ENCODE measurements around the gene SPRYD4.

Gene SPRYD4

DNA sequence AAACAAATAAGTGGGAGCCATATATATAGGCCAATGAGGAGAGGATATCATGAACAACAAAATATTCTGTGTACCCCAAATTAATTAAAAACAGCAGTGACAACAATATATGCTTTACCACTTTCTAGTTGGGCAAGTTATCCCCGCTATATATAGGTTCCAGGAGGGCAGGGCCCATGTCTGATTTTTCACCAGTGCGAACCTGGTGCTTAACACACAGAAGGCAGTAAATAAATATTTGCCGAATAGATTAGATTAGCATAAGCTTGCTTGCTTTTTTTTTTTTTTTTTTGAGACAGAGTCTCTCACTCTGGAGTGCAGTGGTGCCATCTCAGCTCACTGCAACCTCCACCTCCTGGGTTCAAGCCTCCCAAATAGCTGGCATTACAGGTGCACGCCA lies 10.6 kb upstream of the SPRYD4 start:
- no peak overlapping the region for H3K27ac Mint-ChIP-seq
- no peaks in the 10 kb centered on the region for H3K9me3 Mint-ChIP-seq
- no peaks in the 10 kb centered on the region for H3K36me3 Mint-ChIP-seq (ENCODE audit: low read depth)
- no peak overlapping the region for H3K4me3 Mint-ChIP-seq
- no peaks in the 10 kb centered on the region for H3K4me1 Mint-ChIP-seq
- no peaks in the 10 kb centered on the region for H3K27me3 Mint-ChIP-seq
- ATAC-seq, result no peak
- no peak for DNase-seq

DNA sequence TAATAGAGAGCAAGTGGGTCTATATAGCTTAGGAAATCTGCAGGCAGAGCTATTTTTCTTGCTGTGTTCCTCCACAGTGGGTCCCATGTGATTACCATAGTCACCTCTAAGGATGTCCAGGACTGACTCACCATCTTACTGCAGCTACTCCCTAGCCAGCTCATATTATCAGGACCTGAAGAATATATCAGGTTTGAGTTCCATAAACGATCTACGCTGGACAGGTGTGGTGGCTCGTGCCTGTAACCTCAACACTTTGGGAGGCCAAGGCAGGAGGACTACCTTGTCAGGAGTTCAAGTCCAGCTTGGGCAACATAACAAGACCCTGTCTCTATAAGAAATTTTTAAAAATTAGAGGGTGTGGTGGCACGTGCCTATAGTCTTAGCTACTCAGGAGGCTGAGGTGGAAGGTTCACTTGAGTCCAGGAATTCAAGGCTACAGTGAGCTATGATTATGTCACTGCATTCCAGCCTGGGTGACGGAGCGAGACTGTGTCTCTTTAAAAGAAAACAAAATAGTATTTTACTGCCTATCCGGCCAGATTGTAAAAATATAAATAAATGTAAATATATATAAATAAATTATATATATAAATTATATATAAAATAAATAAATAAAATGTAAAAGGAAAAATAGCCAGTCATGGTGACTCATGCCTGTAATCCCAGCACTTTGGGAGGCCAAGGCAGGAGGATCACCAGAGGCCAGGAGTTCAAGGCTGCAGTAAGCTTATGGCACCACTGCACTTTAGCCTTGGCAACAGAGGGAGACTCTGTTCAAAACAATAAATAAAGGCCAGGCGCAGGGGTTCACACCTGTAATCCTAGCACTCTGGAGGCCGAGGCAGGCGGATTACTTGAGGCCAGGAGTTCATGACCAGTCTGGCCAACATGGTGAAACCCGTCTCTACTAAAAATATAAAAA lies 6.9 kb upstream of the SPRYD4 start:
- Mint-ChIP-seq H3K36me3 (ENCODE audit: low read depth) (no peaks in the 10 kb centered on the region), H3K4me1 (peaks cover 5% of the 10 kb centered on the region), H3K4me3 (no peak overlapping the region), H3K27ac (no peak overlapping the region), H3K9me3 (no peaks in the 10 kb centered on the region), H3K27me3 (no peaks in the 10 kb centered on the region)
- DNase-seq (no peak), ATAC-seq (no peak)

DNA sequence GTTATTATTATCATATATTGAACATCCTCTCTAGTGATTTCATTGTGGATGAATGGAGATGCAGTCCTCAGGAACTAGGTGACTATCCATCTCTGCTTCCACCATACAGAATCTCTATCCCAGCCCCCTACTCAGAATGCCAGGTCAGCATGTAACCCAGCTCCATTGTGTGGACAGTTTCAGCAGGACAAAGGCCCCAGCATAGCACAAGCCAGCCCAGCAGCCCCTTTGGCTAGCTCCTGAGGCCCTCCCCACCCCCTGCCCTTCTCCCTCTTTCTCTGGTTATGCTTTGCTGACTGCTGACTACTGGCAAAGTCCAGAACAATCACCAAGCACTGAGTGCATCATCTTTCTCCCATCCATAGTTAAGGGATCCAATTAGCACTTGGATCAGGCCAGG lies 5.8 kb upstream of the SPRYD4 start:
- DNase-seq (no peak), ATAC-seq (no peak)
- H3K4me1 Mint-ChIP-seq, result peaks cover 10% of the 10 kb centered on the region
- no peaks in the 10 kb centered on the region for H3K36me3 Mint-ChIP-seq (ENCODE audit: low read depth)
- no peak overlapping the region for H3K4me3 Mint-ChIP-seq
- H3K27me3 Mint-ChIP-seq, result no peaks in the 10 kb centered on the region
- no peaks in the 10 kb centered on the region for H3K9me3 Mint-ChIP-seq
- no peak overlapping the region for H3K27ac Mint-ChIP-seq

DNA sequence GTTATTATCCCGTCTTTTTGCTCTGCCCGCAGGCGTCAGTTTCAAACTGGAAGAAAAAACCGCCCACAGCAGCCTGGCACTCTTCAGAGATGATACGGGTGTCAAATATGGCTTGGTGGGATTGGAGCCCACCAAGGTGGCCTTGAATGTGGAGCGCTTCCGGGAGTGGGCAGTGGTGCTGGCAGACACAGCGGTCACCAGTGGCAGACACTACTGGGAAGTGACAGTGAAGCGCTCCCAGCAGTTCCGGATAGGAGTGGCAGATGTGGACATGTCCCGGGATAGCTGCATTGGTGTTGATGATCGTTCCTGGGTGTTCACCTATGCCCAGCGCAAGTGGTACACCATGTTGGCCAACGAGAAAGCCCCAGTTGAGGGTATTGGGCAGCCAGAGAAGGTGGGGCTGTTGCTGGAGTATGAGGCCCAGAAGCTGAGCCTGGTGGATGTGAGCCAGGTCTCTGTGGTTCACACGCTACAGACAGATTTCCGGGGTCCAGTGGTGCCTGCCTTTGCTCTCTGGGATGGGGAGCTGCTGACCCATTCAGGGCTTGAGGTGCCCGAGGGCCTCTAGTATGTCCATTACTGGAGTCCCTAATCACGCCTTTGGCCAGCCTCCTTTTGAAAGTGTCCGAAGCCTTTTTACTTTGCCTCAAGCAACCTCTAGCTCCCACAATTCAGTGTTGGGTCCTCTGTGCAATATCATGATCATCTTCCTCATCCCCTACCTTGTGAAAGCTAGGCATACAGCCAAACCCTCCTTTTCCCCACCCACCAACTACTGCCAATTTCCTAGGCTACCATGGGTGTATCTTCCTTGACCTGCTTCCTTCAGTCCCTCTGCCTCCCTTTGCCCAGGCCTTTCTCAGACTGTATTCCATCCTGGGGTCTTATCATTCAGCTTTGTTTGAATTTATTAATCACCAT lies 891 bp downstream of the SPRYD4 start:
- Mint-ChIP-seq H3K36me3 (ENCODE audit: low read depth) (peaks cover 34% of the 10 kb centered on the region), H3K27ac (peak overlapping the region; percentile 98), H3K4me3 (peak overlapping the region; percentile 98), H3K27me3 (no peaks in the 10 kb centered on the region), H3K9me3 (no peaks in the 10 kb centered on the region), H3K4me1 (peaks cover 41% of the 10 kb centered on the region)
- ATAC-seq (no peak), DNase-seq (peak; percentile 18)

DNA sequence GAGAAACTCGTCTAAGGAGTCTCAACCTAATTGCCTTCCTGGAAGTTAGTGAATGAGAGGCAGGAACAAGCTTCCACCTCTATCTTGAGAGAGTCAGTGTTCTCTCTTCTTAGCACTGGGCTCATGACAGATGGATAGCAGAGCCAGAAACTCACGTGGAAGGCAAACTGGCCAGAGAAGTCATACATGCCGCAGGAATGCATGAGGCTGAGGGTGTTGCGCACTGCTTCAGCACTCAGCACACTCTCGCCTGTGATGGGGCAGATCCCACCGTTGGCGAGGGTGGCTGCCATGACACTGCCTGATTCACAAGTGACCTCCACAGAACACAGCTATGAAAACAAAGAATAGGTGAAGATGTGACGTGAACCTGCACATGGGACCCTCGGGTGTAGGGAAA lies 6.0 kb downstream of the SPRYD4 start:
- H3K27ac Mint-ChIP-seq, result no peak overlapping the region

DNA sequence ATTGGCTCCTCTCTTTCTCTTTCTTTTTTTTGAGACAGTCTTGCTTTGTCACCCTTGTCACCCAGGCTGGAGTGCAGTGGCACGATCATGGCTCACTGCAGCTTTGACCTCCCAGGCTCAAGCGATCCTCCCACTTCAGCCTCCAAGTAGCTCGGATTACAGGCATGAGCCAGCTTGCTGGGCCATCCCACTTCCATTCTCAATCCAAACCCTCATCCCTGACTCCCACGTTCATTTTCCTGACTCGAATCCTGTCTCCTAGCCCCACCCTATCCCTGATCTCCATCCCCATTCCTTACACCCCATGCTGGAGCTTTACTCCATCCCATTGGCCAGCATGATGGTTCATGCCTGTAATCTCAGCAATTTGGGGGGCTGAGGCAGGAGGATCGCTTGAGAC lies 7.8 kb downstream of the SPRYD4 start:
- no peak overlapping the region for H3K27ac Mint-ChIP-seq
- no peak overlapping the region for H3K4me3 Mint-ChIP-seq

More for the DNA sequence above, 6.0 kb downstream of the SPRYD4 start:
- peaks cover 34% of the 10 kb centered on the region for H3K36me3 Mint-ChIP-seq (ENCODE audit: low read depth)
- no peaks in the 10 kb centered on the region for H3K9me3 Mint-ChIP-seq
- DNase-seq, result no peak
- no peaks in the 10 kb centered on the region for H3K27me3 Mint-ChIP-seq
- no peak overlapping the region for H3K4me3 Mint-ChIP-seq
- ATAC-seq, result no peak
- peaks cover 27% of the 10 kb centered on the region for H3K4me1 Mint-ChIP-seq

DNA sequence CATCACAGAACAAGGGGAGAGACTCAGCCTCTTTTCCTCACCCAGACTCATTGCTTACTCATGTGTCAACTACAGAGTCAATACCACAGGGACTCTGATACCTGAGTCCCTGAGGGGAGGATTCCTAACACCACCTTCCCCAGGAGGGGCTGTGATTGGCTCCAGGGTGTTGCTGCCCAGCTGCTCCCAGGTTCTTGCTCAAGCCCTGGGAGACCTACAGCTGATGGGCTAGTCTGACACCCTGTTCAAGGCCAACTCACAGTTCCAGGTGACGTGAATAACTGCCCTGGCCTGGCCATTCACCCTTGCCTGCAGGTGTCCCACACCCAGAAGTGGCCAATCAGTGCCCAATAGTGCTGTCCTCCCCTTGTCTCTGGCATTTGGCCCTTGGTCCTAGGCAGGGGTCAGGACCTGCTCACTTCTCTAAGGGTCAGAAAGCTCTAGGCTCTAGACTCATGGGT lies 8.6 kb downstream of the SPRYD4 start:
- ATAC-seq (no peak), DNase-seq (no peak)
- Mint-ChIP-seq H3K27ac (no peak overlapping the region), H3K9me3 (no peaks in the 10 kb centered on the region), H3K4me1 (peaks cover 13% of the 10 kb centered on the region), H3K4me3 (no peak overlapping the region), H3K36me3 (ENCODE audit: low read depth) (peaks cover 19% of the 10 kb centered on the region), H3K27me3 (no peaks in the 10 kb centered on the region)

More for the DNA sequence above, 7.8 kb downstream of the SPRYD4 start:
- peaks cover 23% of the 10 kb centered on the region for H3K36me3 Mint-ChIP-seq (ENCODE audit: low read depth)
- peaks cover 21% of the 10 kb centered on the region for H3K4me1 Mint-ChIP-seq
- DNase-seq, result no peak
- no peaks in the 10 kb centered on the region for H3K9me3 Mint-ChIP-seq
- no peak for ATAC-seq
- H3K27me3 Mint-ChIP-seq, result no peaks in the 10 kb centered on the region

DNA sequence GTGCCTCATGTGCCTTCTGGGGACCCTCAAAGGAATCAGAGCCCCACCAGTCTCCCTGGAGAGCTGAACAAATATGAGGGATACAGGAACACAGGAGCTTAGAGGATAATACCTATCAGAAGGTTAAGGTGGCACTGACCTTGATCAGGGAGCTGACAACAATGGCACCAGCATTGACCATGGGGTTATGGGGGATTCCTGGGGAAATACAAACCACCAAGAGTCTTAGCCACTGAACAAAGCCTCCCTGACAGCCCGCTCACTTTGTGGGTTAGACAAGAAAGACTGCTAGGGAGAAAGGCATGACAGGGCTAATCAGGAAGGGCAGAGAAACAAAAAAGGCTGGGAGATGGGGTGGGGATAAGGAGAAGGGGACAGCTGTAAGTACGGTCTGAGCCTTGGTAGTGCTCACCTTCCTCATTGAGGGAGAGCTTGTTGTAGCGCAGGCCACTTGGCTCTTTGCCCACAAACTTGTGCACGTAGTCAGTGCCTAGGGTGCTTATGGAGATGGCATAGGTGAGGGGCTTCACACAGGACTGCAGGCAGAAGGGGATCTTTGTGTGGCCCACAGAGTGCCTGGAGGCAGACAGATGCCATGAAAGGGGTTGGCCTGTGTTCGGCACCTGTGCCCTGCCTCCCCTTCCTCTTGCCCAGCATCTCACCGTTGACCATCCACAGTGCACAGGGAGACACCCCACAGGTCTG lies 9.3 kb downstream of the SPRYD4 start:
- Mint-ChIP-seq H3K4me1 (peaks cover 11% of the 10 kb centered on the region), H3K27me3 (no peaks in the 10 kb centered on the region), H3K9me3 (no peaks in the 10 kb centered on the region), H3K27ac (no peak overlapping the region), H3K36me3 (ENCODE audit: low read depth) (peaks cover 16% of the 10 kb centered on the region), H3K4me3 (no peak overlapping the region)
- DNase-seq, result no peak
- ATAC-seq, result no peak

DNA sequence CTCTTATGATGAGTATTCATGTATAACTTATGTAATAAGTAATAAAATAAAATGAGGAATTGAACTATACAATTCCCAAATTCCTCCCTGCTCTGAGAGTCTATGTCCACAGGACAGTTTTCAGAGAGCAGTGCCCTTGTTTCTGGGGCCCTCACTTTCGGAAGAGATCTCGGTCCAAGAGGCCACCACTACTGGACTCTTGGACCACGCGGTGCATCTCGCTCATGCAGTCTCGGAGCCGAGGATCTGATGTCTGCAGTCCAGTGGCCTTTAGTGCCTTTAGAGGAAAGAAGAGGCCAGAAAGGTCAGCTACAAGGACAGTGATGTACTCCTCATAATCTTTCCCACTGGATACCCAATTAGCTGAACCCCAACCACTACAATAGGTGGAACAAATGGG lies 11.2 kb downstream of the SPRYD4 start:
- Mint-ChIP-seq H3K27me3 (no peaks in the 10 kb centered on the region), H3K27ac (no peak overlapping the region), H3K4me3 (no peak overlapping the region), H3K36me3 (ENCODE audit: low read depth) (peaks cover 5% of the 10 kb centered on the region), H3K4me1 (peaks cover 10% of the 10 kb centered on the region), H3K9me3 (no peaks in the 10 kb centered on the region)
- ATAC-seq (no peak), DNase-seq (no peak)

DNA sequence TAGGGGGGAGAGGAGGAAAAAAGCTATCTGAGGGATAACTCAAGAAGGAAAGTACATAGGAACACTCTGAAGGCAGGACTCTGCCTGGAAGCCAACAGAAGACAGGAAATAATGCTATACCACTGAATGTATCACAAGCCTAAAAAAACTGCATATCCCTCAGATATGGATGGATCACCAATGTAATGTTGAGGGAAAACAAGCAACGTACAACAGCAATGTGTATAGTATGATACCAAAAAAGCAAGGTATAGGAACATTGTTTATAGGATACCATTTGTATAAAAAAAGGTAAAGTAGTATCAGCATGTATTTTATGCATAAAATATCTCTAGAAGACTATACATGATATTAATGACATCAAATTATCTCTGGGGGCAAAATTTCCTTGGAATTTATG lies 16.2 kb downstream of the SPRYD4 start:
- Mint-ChIP-seq H3K4me1 (peaks cover 28% of the 10 kb centered on the region), H3K27me3 (peaks cover 20% of the 10 kb centered on the region), H3K36me3 (ENCODE audit: low read depth) (peaks cover 4% of the 10 kb centered on the region), H3K9me3 (no peaks in the 10 kb centered on the region), H3K4me3 (no peak overlapping the region), H3K27ac (no peak overlapping the region)
- ATAC-seq (no peak), DNase-seq (no peak)

DNA sequence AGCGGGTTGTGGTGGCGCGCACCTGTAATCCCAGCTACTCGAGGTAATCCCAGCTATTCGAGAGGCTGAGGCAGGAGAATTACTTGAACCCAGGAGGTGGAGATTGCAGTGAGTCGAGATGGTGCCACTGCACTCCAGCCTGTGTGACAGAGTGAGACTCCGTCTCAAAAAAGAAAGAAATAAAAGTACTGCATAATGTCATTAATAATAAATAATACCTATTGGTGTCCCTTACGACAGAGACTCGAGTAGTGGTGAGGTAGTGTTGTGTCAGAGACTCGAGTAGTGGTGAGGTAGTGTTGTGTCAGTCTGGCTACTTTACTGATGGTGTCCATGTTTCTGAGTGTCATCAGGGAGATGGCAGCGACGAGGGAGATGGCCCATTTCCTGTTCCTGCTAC lies 18.3 kb downstream of the SPRYD4 start:
- ATAC-seq (no peak), DNase-seq (no peak)
- peaks cover 18% of the 10 kb centered on the region for H3K4me1 Mint-ChIP-seq
- H3K4me3 Mint-ChIP-seq, result no peak overlapping the region
- peaks cover 3% of the 10 kb centered on the region for H3K36me3 Mint-ChIP-seq (ENCODE audit: low read depth)
- H3K27me3 Mint-ChIP-seq, result peaks cover 37% of the 10 kb centered on the region
- H3K9me3 Mint-ChIP-seq, result no peaks in the 10 kb centered on the region
- no peak overlapping the region for H3K27ac Mint-ChIP-seq

DNA sequence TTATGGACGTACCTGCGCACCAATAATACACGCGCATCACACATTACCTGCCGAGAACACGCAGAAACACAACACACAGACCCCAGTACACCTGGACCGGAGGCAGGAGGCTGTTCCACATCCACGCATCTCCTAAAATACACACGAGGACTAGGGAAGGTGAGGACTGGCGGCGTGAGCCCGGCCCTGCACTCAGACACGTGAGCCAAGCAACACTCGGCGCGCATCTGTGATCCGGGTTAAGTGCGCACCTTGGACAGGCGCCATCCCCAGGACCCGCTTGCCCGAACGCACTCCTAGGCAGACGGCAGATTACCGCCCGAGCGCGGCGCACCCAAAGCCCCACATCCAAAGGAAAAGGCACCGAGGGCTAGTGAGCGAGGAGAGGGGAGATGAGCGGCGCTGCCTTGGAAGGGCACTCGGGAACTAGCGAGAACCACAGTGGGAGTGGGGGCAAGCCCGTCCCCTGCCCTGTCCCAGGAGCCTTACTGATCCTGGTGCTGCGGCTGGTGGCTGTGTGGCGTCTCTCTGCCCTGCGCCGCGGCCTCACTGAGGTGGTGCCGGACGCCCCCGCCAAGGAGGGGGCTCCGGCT lies 19.2 kb downstream of the SPRYD4 start:
- H3K27ac Mint-ChIP-seq, result peak overlapping the region; percentile 60
- H3K4me1 Mint-ChIP-seq, result peaks cover 18% of the 10 kb centered on the region
- H3K9me3 Mint-ChIP-seq, result no peaks in the 10 kb centered on the region
- ATAC-seq, result peak; percentile 36
- H3K36me3 Mint-ChIP-seq (ENCODE audit: low read depth), result peaks cover 3% of the 10 kb centered on the region
- peak overlapping the region; percentile 78 for H3K4me3 Mint-ChIP-seq
- H3K27me3 Mint-ChIP-seq, result peaks cover 40% of the 10 kb centered on the region
- DNase-seq, result peak; percentile 33

DNA sequence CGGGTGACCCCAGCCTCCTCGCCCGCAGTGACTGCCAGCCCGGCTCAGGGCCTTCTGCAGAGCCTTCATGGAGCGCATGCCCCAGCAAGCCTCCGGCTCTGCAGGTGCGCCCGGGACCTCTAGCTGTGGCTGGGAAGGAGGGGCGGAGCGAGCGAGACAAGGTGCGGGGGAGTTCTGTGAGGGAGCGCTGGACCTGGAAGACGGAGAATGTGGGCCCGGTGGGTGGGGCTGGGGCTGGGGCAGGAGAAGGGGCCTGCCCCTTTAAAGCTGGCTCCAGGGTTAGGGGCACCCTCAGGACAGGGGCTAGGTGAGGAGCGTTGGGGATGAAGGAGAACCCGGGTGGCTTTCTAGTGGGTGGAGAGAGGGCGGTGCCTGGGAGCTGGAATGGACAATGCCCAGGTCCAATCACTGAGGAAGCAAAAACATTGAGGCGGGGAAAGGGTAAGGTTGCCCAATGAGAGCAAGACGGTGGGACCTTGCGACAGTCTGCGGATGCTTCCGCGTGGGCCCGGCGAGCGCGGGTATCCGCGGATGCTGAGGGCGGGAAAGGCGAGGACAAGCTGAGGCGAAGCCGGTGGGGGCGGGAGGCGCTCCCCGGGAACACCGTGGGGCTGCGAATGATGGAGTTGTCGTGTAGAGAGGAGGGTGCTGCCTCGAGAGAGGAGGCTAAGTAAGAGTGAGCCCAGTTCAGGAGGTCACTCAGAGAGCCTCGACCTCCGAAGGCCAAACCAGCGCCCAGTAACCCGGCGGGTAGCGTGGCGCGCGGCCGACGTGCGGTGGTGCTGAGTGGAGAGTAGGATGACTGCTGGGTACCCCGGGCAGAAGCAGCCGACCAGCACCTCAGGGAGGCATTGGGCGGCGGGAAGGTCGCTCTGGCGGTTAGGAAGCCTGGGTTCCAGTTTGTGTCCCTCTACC lies 19.9 kb downstream of the SPRYD4 start, which contains the start of gene GLS2:
TSS of gene GLS2 (minus strand) at position 121 of the 915 bp plus-strand sequence. CDS start at position 78, 43 bp downstream.
- peaks cover 3% of the 10 kb centered on the region for H3K36me3 Mint-ChIP-seq (ENCODE audit: low read depth)
- H3K4me1 Mint-ChIP-seq, result peaks cover 18% of the 10 kb centered on the region
- H3K27ac Mint-ChIP-seq, result peak within 1 kb of the TSS; percentile 60
- DNase-seq (peak; percentile 67), ATAC-seq (peak; percentile 93)
- peak within 1 kb of the TSS; percentile 78 for H3K4me3 Mint-ChIP-seq
- no peaks in the 10 kb centered on the region for H3K9me3 Mint-ChIP-seq
- H3K27me3 Mint-ChIP-seq, result peaks cover 43% of the 10 kb centered on the region
